SU-DHL-6 (cell line): ENCODE measurements around the gene GGA1.

ENCODE experiments used
- CTCF ChIP-seq: fragments of 200-600 bp; sonication (generic); IDR thresholded peaks from one replicate; pipeline ENCODE4 v1.5.1; 2017; ENCODE audit warnings: antibody characterized with exemption, mild to moderate bottlenecking, low read length, moderate library complexity; ENCODE audit not compliant: insufficient read depth, poor library complexity, severe bottlenecking
- EZH2phosphoT487 ChIP-seq: fragments of 200-600 bp; sonication (generic), shearing (Covaris generic); conservative IDR thresholded peaks from 2 replicates; pipeline ENCODE4 v1.6.1; 2018; ENCODE audit warnings: mild to moderate bottlenecking, antibody characterized with exemption, low read length, moderate library complexity, mixed read lengths

GRCh38 chr22:37575490-37576003 is 33.1 kb upstream of the GGA1 start:
- TF ChIP-seq CTCF (no peak), EZH2phosphoT487 (no peak)
